Endothelial cell of hepatic sinusoid (primary cell): Measurements from ENCODE around the gene NCKAP5.

ENCODE experiments used
- in situ Hi-C: cut with HindIII; loops from 2 replicates; pipeline ENCODE4 v1.10.0; 2017; ENCODE audit warnings: low sequenced_read_pairs

The NCKAP5 gene

GRCh38 chr2:133525090-133525489, 43.2 kb downstream of the NCKAP5 start:
- in situ Hi-C loops: no loop called here

- in situ Hi-C loops: loop anchor here (5.0 kb wide), 1 partner anchor 49 kb away; no protein-coding TSS in a partner anchor
Observed at GRCh38 chr2:133523406-133523805, 44.9 kb downstream of the NCKAP5 start.

- in situ Hi-C loops: loop anchor here (5.0 kb wide), 1 partner anchor 50 kb away; no protein-coding TSS in a partner anchor
Observed at GRCh38 chr2:133522204-133522603, 46.1 kb downstream of the NCKAP5 start.

- in situ Hi-C loops: loop anchor here (5.0 kb wide), 1 partner anchor 51 kb away; no protein-coding TSS in a partner anchor
Observed at GRCh38 chr2:133521146-133521745, 47.0 kb downstream of the NCKAP5 start.

- in situ Hi-C loops: loop anchor here (5.0 kb wide), 1 partner anchor 53 kb away; no protein-coding TSS in a partner anchor
Observed at GRCh38 chr2:133519677-133520076, 48.6 kb downstream of the NCKAP5 start.

- in situ Hi-C loops: no loop called here
Observed at GRCh38 chr2:133518700-133519344, 49.4 kb downstream of the NCKAP5 start.

- in situ Hi-C loops: no loop called here
Observed at GRCh38 chr2:133517876-133518275, 50.4 kb downstream of the NCKAP5 start.

- in situ Hi-C loops: no loop called here
Observed at GRCh38 chr2:133516405-133517026, 51.7 kb downstream of the NCKAP5 start.

- in situ Hi-C loops: no loop called here
Observed at GRCh38 chr2:133515271-133515670, 53.0 kb downstream of the NCKAP5 start.

- in situ Hi-C loops: no loop called here
Observed at GRCh38 chr2:133513893-133514292, 54.4 kb downstream of the NCKAP5 start.

- in situ Hi-C loops: no loop called here
Observed at GRCh38 chr2:133512121-133512520, 56.1 kb downstream of the NCKAP5 start.

GRCh38 chr2:133511679-133512078, 56.6 kb downstream of the NCKAP5 start:
- in situ Hi-C loops: no loop called here

- in situ Hi-C loops: no loop called here
Observed at GRCh38 chr2:133509777-133510176, 58.5 kb downstream of the NCKAP5 start.

- in situ Hi-C loops: no loop called here
Observed at GRCh38 chr2:133508546-133509165, 59.6 kb downstream of the NCKAP5 start.

- in situ Hi-C loops: no loop called here
Observed at GRCh38 chr2:133506996-133507395, 61.3 kb downstream of the NCKAP5 start.

- in situ Hi-C loops: no loop called here
Observed at GRCh38 chr2:133504566-133505505, 63.4 kb downstream of the NCKAP5 start.

GRCh38 chr2:133503927-133504326, 64.3 kb downstream of the NCKAP5 start:
- in situ Hi-C loops: no loop called here

- in situ Hi-C loops: no loop called here
Observed at GRCh38 chr2:133503323-133503722, 64.9 kb downstream of the NCKAP5 start.

- in situ Hi-C loops: no loop called here
Observed at GRCh38 chr2:133502678-133503077, 65.6 kb downstream of the NCKAP5 start.

GRCh38 chr2:133500917-133501316, 67.3 kb downstream of the NCKAP5 start:
- in situ Hi-C loops: no loop called here
